ENCODE data around the gene PTPRD. TPM values are rescaled to one million over a fixed set of nuclear protein-coding genes. Genes with fewer than 3 reads are reported as not detected.

Gene PTPRD
- total RNA-seq, 2 donors from 2014 or later = 60.1 to 75.7 TPM

- no peak for DNase-seq
- Histone ChIP-seq H3K4me3 (no peak overlapping the region), H3K27me3 (no peaks in the 10 kb centered on the region), H3K27ac (no peak overlapping the region), H3K9ac (ENCODE audit: low read depth in 2 of 2, low read length in 2 of 2) (no peak overlapping the region), H3K9me3 (no peaks in the 10 kb centered on the region), H3K36me3 (no peaks in the 10 kb centered on the region), H3K4me1 (no peaks in the 10 kb centered on the region)
- intact Hi-C loops (cut with DNase I) = no loop called here
- TF ChIP-seq, protein P1, sequence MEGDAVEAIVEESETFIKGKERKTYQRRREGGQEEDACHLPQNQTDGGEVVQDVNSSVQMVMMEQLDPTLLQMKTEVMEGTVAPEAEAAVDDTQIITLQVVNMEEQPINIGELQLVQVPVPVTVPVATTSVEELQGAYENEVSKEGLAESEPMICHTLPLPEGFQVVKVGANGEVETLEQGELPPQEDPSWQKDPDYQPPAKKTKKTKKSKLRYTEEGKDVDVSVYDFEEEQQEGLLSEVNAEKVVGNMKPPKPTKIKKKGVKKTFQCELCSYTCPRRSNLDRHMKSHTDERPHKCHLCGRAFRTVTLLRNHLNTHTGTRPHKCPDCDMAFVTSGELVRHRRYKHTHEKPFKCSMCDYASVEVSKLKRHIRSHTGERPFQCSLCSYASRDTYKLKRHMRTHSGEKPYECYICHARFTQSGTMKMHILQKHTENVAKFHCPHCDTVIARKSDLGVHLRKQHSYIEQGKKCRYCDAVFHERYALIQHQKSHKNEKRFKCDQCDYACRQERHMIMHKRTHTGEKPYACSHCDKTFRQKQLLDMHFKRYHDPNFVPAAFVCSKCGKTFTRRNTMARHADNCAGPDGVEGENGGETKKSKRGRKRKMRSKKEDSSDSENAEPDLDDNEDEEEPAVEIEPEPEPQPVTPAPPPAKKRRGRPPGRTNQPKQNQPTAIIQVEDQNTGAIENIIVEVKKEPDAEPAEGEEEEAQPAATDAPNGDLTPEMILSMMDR (IDR thresholded peaks at IDR 0.05) = no peak
These were observed 1889.6 kb downstream of the PTPRD start for GRCh38 chr9:8723195-8723594.

GRCh38 chr9:8719833-8720486 lies 1892.8 kb downstream of the PTPRD start:
- no peak overlapping the region for H3K9ac ChIP-seq (ENCODE audit: low read depth in 2 of 2, low read length in 2 of 2)
- no peaks in the 10 kb centered on the region for H3K36me3 ChIP-seq
- no peaks in the 10 kb centered on the region for H3K9me3 ChIP-seq
- no peak overlapping the region for H3K27ac ChIP-seq
- DNase-seq = no peak
- TF ChIP-seq, protein P1 (IDR thresholded peaks at IDR 0.05) = no peak
- intact Hi-C loops (cut with DNase I) = loop anchor here (10.0 kb wide), 1 partner anchor 55 kb away; no protein-coding TSS in a partner anchor
- H3K4me3 ChIP-seq = no peak overlapping the region
- no peaks in the 10 kb centered on the region for H3K27me3 ChIP-seq
- H3K4me1 ChIP-seq = no peaks in the 10 kb centered on the region

GRCh38 chr9:8718121-8718725 lies 1894.6 kb downstream of the PTPRD start:
- Histone ChIP-seq H3K4me3 (no peak overlapping the region), H3K9ac (ENCODE audit: low read depth in 2 of 2, low read length in 2 of 2) (no peak overlapping the region), H3K9me3 (no peaks in the 10 kb centered on the region), H3K27me3 (no peaks in the 10 kb centered on the region), H3K4me1 (no peaks in the 10 kb centered on the region), H3K27ac (no peak overlapping the region), H3K36me3 (no peaks in the 10 kb centered on the region)
- TF ChIP-seq, protein P1 (IDR thresholded peaks at IDR 0.05) = no peak
- intact Hi-C loops (cut with DNase I) = loop anchor here (10.0 kb wide), 1 partner anchor 53 kb away; no protein-coding TSS in a partner anchor
- DNase-seq = no peak

GRCh38 chr9:8717146-8717545 lies 1895.7 kb downstream of the PTPRD start:
- intact Hi-C loops (cut with DNase I) = loop anchor here (10.0 kb wide), 1 partner anchor 52 kb away; no protein-coding TSS in a partner anchor
- no peaks in the 10 kb centered on the region for H3K36me3 ChIP-seq

DNA sequence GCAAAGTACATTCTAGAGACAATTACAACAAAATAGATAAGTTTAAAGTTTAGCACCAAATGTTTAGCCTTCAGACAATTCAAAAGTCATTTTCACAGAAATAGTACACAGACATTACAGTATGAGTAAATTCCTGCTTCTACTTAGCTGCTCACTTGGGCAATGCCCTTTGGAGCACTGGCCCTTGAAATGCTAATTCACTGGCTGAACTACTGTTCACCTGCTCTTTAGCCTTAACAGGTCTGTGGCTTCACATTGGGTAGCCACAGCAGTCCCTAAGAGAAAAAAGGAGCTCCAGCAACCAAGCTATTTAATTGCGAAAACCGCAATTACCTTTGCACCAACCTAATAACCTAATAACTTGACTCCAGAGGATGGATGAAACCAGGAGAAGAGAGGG lies 1897.0 kb downstream of the PTPRD start:
- Histone ChIP-seq H3K4me1 (no peaks in the 10 kb centered on the region), H3K36me3 (no peaks in the 10 kb centered on the region), H3K27ac (no peak overlapping the region), H3K4me3 (no peak overlapping the region), H3K9me3 (no peaks in the 10 kb centered on the region), H3K27me3 (no peaks in the 10 kb centered on the region), H3K9ac (ENCODE audit: low read depth in 2 of 2, low read length in 2 of 2) (no peak overlapping the region)
- no peak for DNase-seq
- intact Hi-C loops (cut with DNase I) = loop anchor here (10.0 kb wide), 1 partner anchor 51 kb away; no protein-coding TSS in a partner anchor
- TF ChIP-seq, protein P1 (IDR thresholded peaks at IDR 0.05) = no peak

More at GRCh38 chr9:8717146-8717545, 1895.7 kb downstream of the PTPRD start:
- Histone ChIP-seq H3K4me1 (no peaks in the 10 kb centered on the region), H3K9me3 (no peaks in the 10 kb centered on the region), H3K27ac (no peak overlapping the region), H3K27me3 (no peaks in the 10 kb centered on the region), H3K4me3 (no peak overlapping the region), H3K9ac (ENCODE audit: low read depth in 2 of 2, low read length in 2 of 2) (no peak overlapping the region)
- TF ChIP-seq, protein P1 (IDR thresholded peaks at IDR 0.05) = no peak
- no peak for DNase-seq
